SK-N-SH treated with all-trans-retinoic acid at 6 μM for 48 hours (cell line): ENCODE data around the gene TMEM178B.

Experiments used
- ATAC-seq: fragments of 200-7000 bp; cut with Tn5 transposase; 3 replicates; pipeline ENCODE4 v1.9.1; 2020; ENCODE audit warnings: mild to moderate bottlenecking, moderate library complexity
- ARNTL ChIP-seq: fragments of 450-650 bp; formaldehyde crosslinking; IDR thresholded peaks from 2 replicates; pipeline ENCODE4 v1.5.0; 2020; ENCODE audit warnings: low read depth, mild to moderate bottlenecking, moderate library complexity, borderline replicate concordance
- BACH2 ChIP-seq: fragments of 250-450 bp; sonication (Bioruptor Pico); IDR thresholded peaks from 2 replicates; pipeline ENCODE4 v1.9.0; 2021; ENCODE audit warnings: mild to moderate bottlenecking, borderline replicate concordance
- CREB5 ChIP-seq: fragments of 250-450 bp; sonication (Bioruptor Pico); IDR thresholded peaks from 2 replicates; pipeline ENCODE4 v1.5.1; 2020; ENCODE audit warnings: low read depth, mild to moderate bottlenecking, moderate library complexity
- CSDC2 ChIP-seq: fragments of 250-450 bp; sonication (Bioruptor Pico); IDR thresholded peaks from 2 replicates; pipeline ENCODE4 v1.5.0; 2020; ENCODE audit warnings: mild to moderate bottlenecking, moderate library complexity
- CSRNP3 ChIP-seq: fragments of 250-450 bp; sonication (Bioruptor Pico); IDR thresholded peaks from 2 replicates; pipeline ENCODE4 v1.5.1; 2021; ENCODE audit warnings: mild to moderate bottlenecking, moderate library complexity
- ESRRG ChIP-seq: fragments of 250-450 bp; sonication (Bioruptor Pico); IDR thresholded peaks from 2 replicates; pipeline ENCODE4 v1.6.1; 2021; ENCODE audit warnings: mild to moderate bottlenecking
- GLIS3 ChIP-seq: fragments of 250-450 bp; sonication (Bioruptor Pico); IDR thresholded peaks from 2 replicates; pipeline ENCODE4 v1.5.0; 2020; ENCODE audit warnings: mild to moderate bottlenecking, moderate library complexity
- OSR1 ChIP-seq: fragments of 250-450 bp; sonication (Bioruptor Pico); IDR thresholded peaks from 2 replicates; pipeline ENCODE4 v1.8.0; 2022; ENCODE audit warnings: moderate library complexity, mild to moderate bottlenecking, inconsistent platforms
- PATZ1 ChIP-seq: fragments of 250-450 bp; sonication (Bioruptor Pico); IDR thresholded peaks from 2 replicates; pipeline ENCODE4 v1.8.0; 2020; ENCODE audit warnings: mild to moderate bottlenecking, moderate library complexity, borderline replicate concordance
- POU6F1 ChIP-seq: fragments of 250-450 bp; sonication (Bioruptor Pico); IDR thresholded peaks from 2 replicates; pipeline ENCODE4 v1.8.0; 2021; ENCODE audit warnings: low read depth, mild to moderate bottlenecking, moderate library complexity, borderline replicate concordance
- PPARA ChIP-seq: fragments of 250-450 bp; sonication (Bioruptor Pico); IDR thresholded peaks from 2 replicates; pipeline ENCODE4 v1.5.0; 2020; ENCODE audit warnings: mild to moderate bottlenecking, borderline replicate concordance
- RARB ChIP-seq: fragments of 250-450 bp; sonication (Bioruptor Pico); IDR thresholded peaks from 2 replicates; pipeline ENCODE4 v1.8.0; 2021; ENCODE audit warnings: mild to moderate bottlenecking, moderate library complexity
- SNAI2 ChIP-seq: fragments of 250-450 bp; sonication (Bioruptor Pico); IDR thresholded peaks from 2 replicates; pipeline ENCODE4 v1.5.0; 2020; ENCODE audit warnings: mild to moderate bottlenecking, moderate library complexity
- TCF4 ChIP-seq: fragments of 250-450 bp; sonication (Bioruptor Pico); IDR thresholded peaks from 2 replicates; pipeline ENCODE4 v1.8.0; 2021; ENCODE audit warnings: mild to moderate bottlenecking, moderate library complexity, borderline replicate concordance
- TOX ChIP-seq: fragments of 250-450 bp; sonication (Bioruptor Pico); IDR thresholded peaks from 2 replicates; pipeline ENCODE4 v1.8.0; 2021; ENCODE audit warnings: mild to moderate bottlenecking, moderate library complexity, borderline replicate concordance
- TSHZ2 ChIP-seq: fragments of 250-450 bp; sonication (Bioruptor Pico); IDR thresholded peaks from 2 replicates; pipeline ENCODE4 v1.5.0; 2020; ENCODE audit warnings: mild to moderate bottlenecking, moderate library complexity
- ZC3H10 ChIP-seq: fragments of 250-450 bp; sonication (Bioruptor Pico); IDR thresholded peaks from 2 replicates; pipeline ENCODE4 v1.5.1; 2021; ENCODE audit warnings: mild to moderate bottlenecking, moderate library complexity
- ZFP3 ChIP-seq: fragments of 250-450 bp; sonication (Bioruptor Pico); IDR thresholded peaks from 2 replicates; pipeline ENCODE4 v1.5.0; 2020; ENCODE audit warnings: mild to moderate bottlenecking, moderate library complexity
- ZFP30 ChIP-seq: fragments of 450-650 bp; formaldehyde crosslinking; IDR thresholded peaks from 2 replicates; pipeline ENCODE4 v1.5.0; 2022; ENCODE audit warnings: mild to moderate bottlenecking, moderate library complexity
- ZNF70 ChIP-seq: fragments of 450-650 bp; formaldehyde crosslinking; IDR thresholded peaks from 2 replicates; pipeline ENCODE4 v1.5.0; 2020; ENCODE audit warnings: mild to moderate bottlenecking, moderate library complexity
- ZNF8 ChIP-seq: fragments of 450-650 bp; formaldehyde crosslinking; IDR thresholded peaks from 2 replicates; pipeline ENCODE4 v1.5.0; 2020; ENCODE audit warnings: mild to moderate bottlenecking, moderate library complexity

The TMEM178B gene

GRCh38 chr7:141203177-141203576 is 129.3 kb downstream of the TMEM178B start:
- ATAC-seq = no peak
- TF ChIP-seq ESRRG (CRISPR knock-in tag) = no peak
- no peak for TF ChIP-seq SNAI2 (CRISPR knock-in tag)
- TF ChIP-seq PPARA (CRISPR knock-in tag) = no peak
- TF ChIP-seq RARB = no peak
- TF ChIP-seq CREB5 (CRISPR knock-in tag) = no peak
- no peak for TF ChIP-seq GLIS3 (CRISPR knock-in tag)
- no peak for TF ChIP-seq ZNF70 (CRISPR knock-in tag)
- no peak for TF ChIP-seq TOX (CRISPR knock-in tag)
- TF ChIP-seq ZFP30 (CRISPR knock-in tag) = no peak
- TF ChIP-seq ZFP3 (CRISPR knock-in tag) = no peak
- TF ChIP-seq ZC3H10 (CRISPR knock-in tag) = no peak
- no peak for TF ChIP-seq POU6F1 (CRISPR knock-in tag)
- no peak for TF ChIP-seq PATZ1
- no peak for TF ChIP-seq TSHZ2 (CRISPR knock-in tag)
- TF ChIP-seq, all 23 proteins: peak for 0

GRCh38 chr7:141203586-141203985 is 129.7 kb downstream of the TMEM178B start:
- ATAC-seq = no peak
- no peak for TF ChIP-seq CSRNP3 (CRISPR knock-in tag)
- no peak for TF ChIP-seq RARB
- TF ChIP-seq GLIS3 (CRISPR knock-in tag) = no peak
- no peak for TF ChIP-seq PPARA (CRISPR knock-in tag)
- TF ChIP-seq CSDC2 (CRISPR knock-in tag) = no peak

- TF ChIP-seq POU6F1 (CRISPR knock-in tag) = no peak
- no peak for TF ChIP-seq PPARA (CRISPR knock-in tag)
- no peak for TF ChIP-seq ARNTL (CRISPR knock-in tag)
- no peak for TF ChIP-seq ZC3H10 (CRISPR knock-in tag)
- no peak for TF ChIP-seq BACH2 (CRISPR knock-in tag)
- TF ChIP-seq CREB5 (CRISPR knock-in tag) = no peak
- no peak for TF ChIP-seq OSR1 (CRISPR knock-in tag)
- no peak for TF ChIP-seq ZNF8 (CRISPR knock-in tag)
- TF ChIP-seq ZFP30 (CRISPR knock-in tag) = no peak
- TF ChIP-seq CSDC2 (CRISPR knock-in tag) = no peak
- no peak for TF ChIP-seq TCF4
- TF ChIP-seq SNAI2 (CRISPR knock-in tag) = no peak
- no peak for ATAC-seq
Observed at GRCh38 chr7:141207661-141208060, 133.8 kb downstream of the TMEM178B start.
